Gastrocnemius medialis (tissue), 4 donors: ENCODE measurements around the gene MPIG6B. TPM values are rescaled to one million over a fixed set of nuclear protein-coding genes. Genes with fewer than 3 reads are reported as not detected.
A peak's percentile ranks its signal among the peaks of the same experiment; 100 is the strongest.

Source experiments
- ATAC-seq, 2 donors: fragments of 150-250 bp; one replicate each; pipeline ENCODE4 v1.9.1; 2016
- DNase-seq, 2 donors: peaks; one replicate each; pipeline ENCODE4 v3.0.0-alpha.2; 2019
- H3K27ac ChIP-seq, 4 donors: fragments of 200-600 bp; sonication (generic); 1 replicate in 1 of 4; 2 replicates in 3 of 4; pipeline ENCODE4 v1.5.1; 2016 to 2018; ENCODE audit warnings: mild to moderate bottlenecking in 2 of 4, moderate library complexity in 1 of 4
- H3K27me3 ChIP-seq, 3 donors: fragments of 200-600 bp; sonication (generic) in 2 of 3; 1 replicate in 1 of 3; 2 replicates in 2 of 3; pipeline versions ENCODE4 v1.5.1 to v1.6.0; 2016 to 2019; ENCODE audit warnings: mild to moderate bottlenecking in 1 of 3, moderate library complexity in 1 of 3
- H3K36me3 ChIP-seq, 2 donors: fragments of 200-600 bp; sonication (generic) in 1 of 2; one replicate each; pipeline ENCODE4 v1.5.1; 2017 to 2018
- H3K4me1 ChIP-seq, 2 donors: fragments of 200-600 bp; sonication (generic) in 1 of 2; one replicate each; pipeline ENCODE4 v1.5.1; 2016 to 2017; ENCODE audit warnings: mild to moderate bottlenecking in 2 of 2
- H3K4me3 ChIP-seq, 4 donors: fragments of 200-600 bp; sonication (generic) in 3 of 4; 1 replicate in 1 of 4; 2 replicates in 3 of 4; pipeline ENCODE4 v1.5.1; 2016 to 2019; ENCODE audit warnings: mild to moderate bottlenecking in 2 of 4
- H3K9me3 ChIP-seq, 3 donors: fragments of 200-600 bp; sonication (generic) in 2 of 3; 1 replicate in 1 of 3; 2 replicates in 2 of 3; pipeline ENCODE4 v1.5.1; 2016 to 2019
- POLR2A ChIP-seq, 2 donors: fragments of 450-650 bp; IDR thresholded peaks; one replicate each; pipeline ENCODE4 v1.6.1; 2017; ENCODE audit warnings: antibody characterized with exemption in 2 of 2, mild to moderate bottlenecking in 2 of 2, moderate library complexity in 2 of 2
- in situ Hi-C, 4 donors: fragments of 200-750 bp; cut with MboI; loops; one replicate each; pipeline versions ENCODE4 v1.15.0 to v1.8.0; 2017; ENCODE audit warnings: low sequenced_read_pairs in 4 of 4
- intact Hi-C: fragments of 100-400 bp; cut with DNase I; formaldehyde crosslinking; loops from one replicate; pipeline ENCODE4 v1.15.1; 2023; ENCODE audit warnings: low total_unique reads
- total RNA-seq, 4 donors: library from RNA; depleted of rRNA; stranded (reverse); fragments of >200 nt; gene quantifications; one replicate each; pipeline versions ENCODE4 v1.1.0 to v1.2.3, GENCODE V29; 2016
- TF ChIP-seq, protein P1 (sequence below), 5 experiments: fragments of 450-650 bp in 3 of 5; fragments of 200-600 bp in 2 of 5; sonication (generic) in 2 of 5; IDR thresholded peaks in 4 of 5; conservative IDR thresholded peaks in 1 of 5; 1 replicate in 4 of 5; 2 replicates in 1 of 5; pipeline ENCODE4 v1.5.1; 2016 to 2019; ENCODE audit warnings: antibody characterized with exemption in 5 of 5, mild to moderate bottlenecking in 3 of 5, moderate library complexity in 3 of 5

Gene MPIG6B
- total RNA-seq, 4 donors from 2014 or later, result not detected

DNA sequence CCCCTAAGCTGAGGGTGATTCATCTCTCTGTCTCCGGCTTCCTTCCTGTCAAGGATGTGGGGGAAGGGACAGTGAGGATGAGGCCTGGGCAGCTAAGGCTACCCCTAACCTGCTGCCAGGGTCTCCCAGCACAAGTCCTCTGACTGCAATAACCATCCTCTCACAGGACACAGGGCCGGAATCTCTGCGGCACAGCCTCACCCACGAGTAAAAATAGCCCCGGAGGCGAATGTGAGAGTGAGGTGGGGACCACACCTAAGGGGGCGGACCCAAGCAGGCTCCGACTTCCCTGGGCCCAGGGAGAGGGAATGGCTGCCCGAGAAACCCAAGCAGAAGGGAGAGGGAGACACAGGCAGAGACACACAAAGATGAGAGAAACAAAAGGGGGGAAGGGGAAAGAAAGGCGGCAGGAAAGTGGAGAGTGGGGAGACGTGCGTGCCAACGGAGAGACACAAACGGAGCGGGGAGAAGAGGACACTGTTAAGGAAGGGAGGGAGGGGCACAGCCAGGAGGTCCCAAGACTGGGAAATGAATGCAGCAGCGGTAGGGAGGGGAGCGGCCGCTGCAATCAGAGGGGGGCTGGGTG lies 11.7 kb downstream of the MPIG6B start:
- peaks cover 0 to 15% of the 10 kb centered on the region in 2 donors for H3K36me3 ChIP-seq
- peak in 1 of 2 donors; percentile 22 for DNase-seq
- intact Hi-C loops, result loop anchor here (10.0 kb wide), 1 partner anchor 240 kb away; the partner anchor contains the start of gene DXO
- H3K9me3 ChIP-seq, result no peaks in the 10 kb centered on the region
- H3K4me3 ChIP-seq, result peak overlapping the region; percentile 53 to 64 (median 60)
- H3K27me3 ChIP-seq, result peaks cover 0 to 9% (median 5%) of the 10 kb centered on the region in 3 donors
- TF ChIP-seq, protein P1, sequence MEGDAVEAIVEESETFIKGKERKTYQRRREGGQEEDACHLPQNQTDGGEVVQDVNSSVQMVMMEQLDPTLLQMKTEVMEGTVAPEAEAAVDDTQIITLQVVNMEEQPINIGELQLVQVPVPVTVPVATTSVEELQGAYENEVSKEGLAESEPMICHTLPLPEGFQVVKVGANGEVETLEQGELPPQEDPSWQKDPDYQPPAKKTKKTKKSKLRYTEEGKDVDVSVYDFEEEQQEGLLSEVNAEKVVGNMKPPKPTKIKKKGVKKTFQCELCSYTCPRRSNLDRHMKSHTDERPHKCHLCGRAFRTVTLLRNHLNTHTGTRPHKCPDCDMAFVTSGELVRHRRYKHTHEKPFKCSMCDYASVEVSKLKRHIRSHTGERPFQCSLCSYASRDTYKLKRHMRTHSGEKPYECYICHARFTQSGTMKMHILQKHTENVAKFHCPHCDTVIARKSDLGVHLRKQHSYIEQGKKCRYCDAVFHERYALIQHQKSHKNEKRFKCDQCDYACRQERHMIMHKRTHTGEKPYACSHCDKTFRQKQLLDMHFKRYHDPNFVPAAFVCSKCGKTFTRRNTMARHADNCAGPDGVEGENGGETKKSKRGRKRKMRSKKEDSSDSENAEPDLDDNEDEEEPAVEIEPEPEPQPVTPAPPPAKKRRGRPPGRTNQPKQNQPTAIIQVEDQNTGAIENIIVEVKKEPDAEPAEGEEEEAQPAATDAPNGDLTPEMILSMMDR (IDR thresholded peaks at IDR 0.05 in 4 of 5, conservative IDR thresholded peaks at IDR 0.05 in 1 of 5), result no peak
- TF ChIP-seq POLR2A (IDR thresholded peaks at IDR 0.05), result peak; percentile 29 to 45
- ATAC-seq, result no peak
- H3K27ac ChIP-seq, result peak overlapping the region; percentile 79 to 85 (median 82)
- in situ Hi-C loops, result no loop called here
- peaks cover 20% of the 10 kb centered on the region in 2 donors for H3K4me1 ChIP-seq

DNA sequence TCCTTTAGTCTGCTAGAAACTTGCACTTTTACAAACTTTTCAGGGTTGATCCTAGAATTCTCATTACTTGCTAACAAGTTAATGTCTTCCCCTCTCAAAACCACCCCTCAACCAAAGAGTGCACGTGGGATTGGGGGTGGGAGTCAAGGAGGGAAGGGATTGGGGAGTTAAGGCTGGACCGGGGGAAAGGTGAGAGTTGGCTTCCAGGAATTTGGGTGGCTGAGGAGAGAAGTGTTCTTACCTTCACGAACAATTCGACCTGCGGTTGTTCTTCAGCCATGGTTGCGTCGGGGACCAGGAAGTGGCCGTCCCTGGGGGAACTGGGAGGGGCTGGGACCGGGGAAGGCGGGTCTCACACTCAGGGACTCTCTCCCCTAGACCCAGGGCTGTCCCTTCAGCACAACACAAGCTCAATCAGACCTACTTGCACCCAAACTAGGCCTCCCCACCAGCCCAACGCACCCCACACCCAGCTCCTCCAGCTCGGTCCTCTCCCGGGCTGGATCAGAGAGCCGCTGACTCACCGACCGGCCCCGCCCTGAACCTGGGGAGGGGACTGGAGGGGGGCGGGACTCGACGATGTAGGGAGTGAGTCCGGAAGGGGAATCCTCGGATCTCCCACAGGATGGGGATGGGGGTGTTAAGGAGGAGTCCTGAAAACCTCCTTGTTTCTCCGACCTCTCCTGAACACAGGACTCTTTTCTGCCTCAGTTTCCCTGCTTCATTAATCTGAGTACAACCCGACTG lies 13.0 kb downstream of the MPIG6B start, which contains the start of gene CLIC1:
Gene CLIC1 (minus strand): TSS at position 510 of the 747 bp plus-strand sequence. CDS start 230 bp downstream, at position 280.
- in situ Hi-C loops, result no loop called here
- Histone ChIP-seq H3K27me3 (peaks cover 0 to 9% (median 5%) of the 10 kb centered on the region in 3 donors), H3K9me3 (no peaks in the 10 kb centered on the region), H3K4me1 (peaks cover 17 to 26% of the 10 kb centered on the region in 2 donors), H3K36me3 (peaks cover 0 to 15% of the 10 kb centered on the region in 2 donors), H3K4me3 (peak within 1 kb of the TSS; percentile 53 to 64 (median 60)), H3K27ac (peak within 1 kb of the TSS; percentile 79 to 85 (median 82))
- TF ChIP-seq POLR2A (IDR thresholded peaks at IDR 0.05), result peak; percentile 70 to 73
- TF ChIP-seq, protein P1 (IDR thresholded peaks at IDR 0.05 in 4 of 5, conservative IDR thresholded peaks at IDR 0.05 in 1 of 5), result no peak
- ATAC-seq, result peak; percentile 11 to 34
- intact Hi-C loops, result loop anchor here (10.0 kb wide), 1 partner anchor 239 kb away; the partner anchor contains the start of gene DXO
- peak; percentile 41 to 66 for DNase-seq

DNA sequence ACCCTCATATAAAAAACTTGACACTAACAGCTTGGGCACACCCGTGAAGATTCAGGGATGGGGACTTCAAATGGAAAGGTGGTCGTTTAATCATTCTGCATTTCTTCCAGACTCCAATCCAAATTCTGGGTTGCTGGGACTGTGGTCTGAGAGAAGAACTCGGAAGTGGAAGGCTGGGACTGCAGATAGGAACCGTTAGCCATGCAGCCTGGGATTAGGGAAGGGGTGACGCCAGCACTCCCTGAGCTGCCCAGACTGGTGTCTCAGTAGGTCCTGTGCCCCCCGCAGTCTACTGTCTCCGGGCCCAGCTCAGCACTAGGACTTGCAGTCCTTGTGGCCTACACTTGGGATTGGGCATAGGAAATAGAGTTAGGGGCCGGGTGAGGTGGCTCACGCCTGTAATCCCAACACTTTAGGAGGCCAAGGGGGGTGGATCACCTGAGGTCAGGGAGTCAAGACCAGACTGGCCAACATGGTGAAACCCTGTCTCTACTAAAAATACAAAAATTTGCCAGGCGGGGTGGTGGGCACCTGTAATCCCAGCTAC lies 13.7 kb downstream of the MPIG6B start:
- H3K4me3 ChIP-seq, result peak overlapping the region; percentile 53 to 64 (median 60)

GRCh38 chr6:31737315-31737990 lies 14.3 kb downstream of the MPIG6B start:
- no peak for TF ChIP-seq POLR2A (IDR thresholded peaks at IDR 0.05)
- TF ChIP-seq, protein P1 (IDR thresholded peaks at IDR 0.05 in 4 of 5, conservative IDR thresholded peaks at IDR 0.05 in 1 of 5), result no peak
- Histone ChIP-seq H3K4me3 (no peak overlapping the region), H3K4me1 (peaks cover 17 to 26% of the 10 kb centered on the region in 2 donors), H3K27ac (peak overlapping the region; percentile 79 to 85 (median 82)), H3K9me3 (no peaks in the 10 kb centered on the region), H3K27me3 (peaks cover 0 to 9% (median 5%) of the 10 kb centered on the region in 3 donors), H3K36me3 (peaks cover 0 to 14% of the 10 kb centered on the region in 2 donors)
- in situ Hi-C loops, result no loop called here
- ATAC-seq (no peak), DNase-seq (no peak)
- intact Hi-C loops, result loop anchor here (10.0 kb wide), 1 partner anchor 237 kb away; the partner anchor contains the start of gene DXO

More for the DNA sequence above, 13.7 kb downstream of the MPIG6B start:
- TF ChIP-seq, protein P1 (IDR thresholded peaks at IDR 0.05 in 4 of 5, conservative IDR thresholded peaks at IDR 0.05 in 1 of 5), result no peak
- no peak for TF ChIP-seq POLR2A (IDR thresholded peaks at IDR 0.05)
- intact Hi-C loops, result loop anchor here (10.0 kb wide), 1 partner anchor 238 kb away; the partner anchor contains the start of gene DXO
- in situ Hi-C loops, result no loop called here
- DNase-seq (no peak), ATAC-seq (no peak)
- peak overlapping the region; percentile 79 to 85 (median 82) for H3K27ac ChIP-seq
- H3K27me3 ChIP-seq, result peaks cover 0 to 9% (median 5%) of the 10 kb centered on the region in 3 donors
- no peaks in the 10 kb centered on the region for H3K9me3 ChIP-seq
- H3K4me1 ChIP-seq, result peaks cover 17 to 26% of the 10 kb centered on the region in 2 donors
- peaks cover 0 to 15% of the 10 kb centered on the region in 2 donors for H3K36me3 ChIP-seq
